Measurements from ENCODE around the gene LY86.

DNA sequence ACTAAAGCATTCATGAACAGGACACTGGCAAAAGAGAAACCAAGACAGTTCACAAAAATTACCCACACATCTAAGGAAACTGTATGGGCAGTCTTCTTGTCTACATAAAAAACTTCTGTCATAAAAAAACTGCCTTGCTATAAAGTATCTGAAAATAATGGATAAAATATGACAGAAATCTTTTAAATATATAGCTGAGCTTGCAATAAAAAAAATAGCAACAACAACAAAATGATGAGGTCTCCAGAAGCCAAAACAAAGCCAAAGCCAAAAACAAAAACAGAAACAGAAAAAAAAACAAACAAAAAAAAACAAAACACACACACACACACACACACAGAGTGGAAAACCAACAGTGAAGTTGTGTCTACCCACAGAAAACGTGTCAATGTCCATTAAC lies 14.8 kb downstream of the LY86 start:
- TF ChIP-seq, protein P1, sequence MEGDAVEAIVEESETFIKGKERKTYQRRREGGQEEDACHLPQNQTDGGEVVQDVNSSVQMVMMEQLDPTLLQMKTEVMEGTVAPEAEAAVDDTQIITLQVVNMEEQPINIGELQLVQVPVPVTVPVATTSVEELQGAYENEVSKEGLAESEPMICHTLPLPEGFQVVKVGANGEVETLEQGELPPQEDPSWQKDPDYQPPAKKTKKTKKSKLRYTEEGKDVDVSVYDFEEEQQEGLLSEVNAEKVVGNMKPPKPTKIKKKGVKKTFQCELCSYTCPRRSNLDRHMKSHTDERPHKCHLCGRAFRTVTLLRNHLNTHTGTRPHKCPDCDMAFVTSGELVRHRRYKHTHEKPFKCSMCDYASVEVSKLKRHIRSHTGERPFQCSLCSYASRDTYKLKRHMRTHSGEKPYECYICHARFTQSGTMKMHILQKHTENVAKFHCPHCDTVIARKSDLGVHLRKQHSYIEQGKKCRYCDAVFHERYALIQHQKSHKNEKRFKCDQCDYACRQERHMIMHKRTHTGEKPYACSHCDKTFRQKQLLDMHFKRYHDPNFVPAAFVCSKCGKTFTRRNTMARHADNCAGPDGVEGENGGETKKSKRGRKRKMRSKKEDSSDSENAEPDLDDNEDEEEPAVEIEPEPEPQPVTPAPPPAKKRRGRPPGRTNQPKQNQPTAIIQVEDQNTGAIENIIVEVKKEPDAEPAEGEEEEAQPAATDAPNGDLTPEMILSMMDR (IDR thresholded peaks at IDR 0.05): no peak
- TF ChIP-seq POLR2AphosphoS5 (IDR thresholded peaks at IDR 0.05): no peak

Measured in upper lobe of left lung (tissue), 4 donors.